ENCODE results near the gene SAMD10.
"Not testable (repeated sequence)": the region's sequence is repeated elsewhere in the genome, so short reads cannot be mapped to it uniquely, and the experiment has no call there.

Gene SAMD10

DNA sequence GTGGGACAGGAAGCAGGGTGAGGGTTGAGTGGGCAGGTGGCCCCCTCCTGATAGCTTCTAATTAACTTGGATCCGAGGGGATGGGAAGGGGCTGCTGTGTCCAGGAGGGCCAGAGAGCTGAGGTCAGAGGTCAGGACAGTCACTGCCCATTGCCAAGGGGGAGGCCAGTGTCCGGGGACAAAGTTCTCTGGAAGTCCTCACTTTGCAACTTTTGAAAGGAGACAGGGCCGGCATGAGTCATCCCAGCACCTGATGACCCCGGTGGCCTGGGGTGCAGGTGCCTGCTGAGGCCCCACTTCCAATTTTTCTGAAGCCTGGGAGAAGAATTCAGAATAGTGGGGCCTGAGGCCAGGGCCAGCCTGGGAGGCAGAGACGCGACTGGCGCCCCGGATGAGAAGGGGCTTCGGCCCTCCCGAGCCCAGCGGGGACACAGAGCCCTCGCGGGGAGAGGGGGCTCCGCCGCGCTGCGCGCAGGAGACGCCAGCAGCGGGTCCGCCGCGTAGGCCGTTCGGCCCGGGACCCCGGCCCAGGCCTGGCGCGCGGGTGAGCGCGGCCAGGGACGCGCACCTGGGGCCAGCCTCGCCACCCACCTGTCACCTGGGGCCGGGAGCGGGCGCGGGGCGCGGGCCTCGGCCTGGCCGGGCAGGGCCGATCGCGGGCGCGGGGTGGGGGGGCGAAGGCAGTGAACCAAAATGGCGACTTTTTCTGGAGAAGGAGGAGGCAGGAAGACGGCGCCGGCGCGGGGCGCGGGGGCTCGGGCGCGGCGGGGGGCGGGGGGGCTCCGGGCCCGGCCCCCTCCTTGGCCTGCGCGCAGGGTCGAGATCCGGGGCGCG is 10.3 kb downstream of the SAMD10 start:
- DNase-seq (ENCODE audit: low read depth), result no peak

GRCh38 chr20:63968136-63968927 is 11.1 kb downstream of the SAMD10 start:
- DNase-seq (ENCODE audit: low read depth), result no peak

- DNase-seq (ENCODE audit: low read depth), result no peak
Measured at GRCh38 chr20:63967330-63968135, 11.9 kb downstream of the SAMD10 start.

DNA sequence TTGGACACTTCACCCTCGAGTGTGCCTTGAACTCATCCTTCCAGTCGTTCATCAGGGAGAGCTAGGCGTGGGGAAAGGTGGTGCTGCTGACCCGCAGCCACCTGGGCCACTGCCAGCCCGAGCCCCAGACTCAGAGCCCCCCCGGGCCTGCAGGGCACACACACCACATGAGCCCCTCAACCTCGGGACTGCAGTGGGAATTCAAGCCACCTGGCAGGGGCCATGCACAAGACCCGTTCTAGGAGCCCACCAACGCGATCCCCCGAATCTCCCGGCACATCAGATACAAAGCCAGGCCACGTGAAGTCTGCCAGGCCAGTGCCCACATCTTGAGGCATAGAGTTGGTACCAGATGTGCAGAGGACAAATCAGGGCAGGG is 12.5 kb downstream of the SAMD10 start:
- no peak for DNase-seq (ENCODE audit: low read depth)

DNA sequence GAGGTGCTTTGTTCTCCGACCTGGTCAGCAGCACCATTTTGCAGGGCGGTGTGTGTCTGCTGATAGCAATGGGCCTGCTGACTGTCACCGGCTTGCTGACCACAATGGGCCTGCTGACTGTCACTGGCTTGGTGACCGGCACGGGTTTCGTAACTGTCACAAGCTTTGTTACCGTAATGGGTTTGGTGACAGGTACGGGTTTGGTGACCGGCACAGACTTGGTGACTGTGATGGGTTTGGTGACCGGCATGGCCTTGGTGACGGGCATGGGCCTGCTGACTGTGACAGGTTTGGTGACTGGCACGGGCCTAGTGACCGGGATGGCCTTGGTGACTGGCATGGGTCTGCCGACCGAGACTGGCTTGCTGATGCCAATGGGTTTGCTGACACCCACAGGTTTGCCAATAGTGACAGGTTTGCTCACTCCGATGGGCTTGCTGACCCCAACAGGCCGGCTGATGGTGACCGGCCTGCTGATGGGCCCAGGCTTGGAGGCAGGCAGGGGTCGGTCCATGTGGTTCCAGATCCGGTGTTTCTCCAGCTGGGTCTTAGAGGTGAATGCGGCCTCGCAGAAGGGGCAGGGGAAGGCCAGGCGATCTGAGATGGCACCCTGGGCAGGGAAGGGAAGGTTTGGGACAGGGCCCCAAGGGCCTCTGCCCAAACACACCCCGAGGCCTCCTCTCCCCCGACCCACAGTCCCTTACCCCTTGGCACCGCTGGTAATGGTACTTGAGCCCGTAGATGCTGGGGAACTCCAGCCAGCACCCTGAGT is 13.1 kb downstream of the SAMD10 start:
- DNase-seq (ENCODE audit: low read depth), result no peak

DNA sequence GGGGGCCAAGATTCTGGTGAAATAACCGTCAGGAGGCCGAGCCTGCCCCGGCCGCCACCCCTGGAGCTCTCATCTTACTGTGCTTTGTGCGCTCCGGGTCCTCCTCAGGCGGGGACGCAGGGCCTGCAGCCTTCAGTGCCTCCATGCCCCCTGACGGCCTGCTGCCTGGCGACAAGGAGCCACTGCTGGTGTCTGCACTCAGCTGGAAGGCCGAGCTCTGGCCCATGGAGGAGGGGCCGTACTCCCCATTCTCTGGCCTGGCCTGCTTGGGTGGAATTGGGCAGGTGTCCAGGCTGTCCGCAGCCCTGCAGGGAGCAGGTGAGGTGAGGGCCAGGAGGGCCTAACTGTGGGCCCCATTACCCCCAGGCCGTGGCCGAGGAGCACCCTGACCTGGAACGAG is 15.0 kb downstream of the SAMD10 start:
- DNase-seq (ENCODE audit: low read depth), result no peak

DNA sequence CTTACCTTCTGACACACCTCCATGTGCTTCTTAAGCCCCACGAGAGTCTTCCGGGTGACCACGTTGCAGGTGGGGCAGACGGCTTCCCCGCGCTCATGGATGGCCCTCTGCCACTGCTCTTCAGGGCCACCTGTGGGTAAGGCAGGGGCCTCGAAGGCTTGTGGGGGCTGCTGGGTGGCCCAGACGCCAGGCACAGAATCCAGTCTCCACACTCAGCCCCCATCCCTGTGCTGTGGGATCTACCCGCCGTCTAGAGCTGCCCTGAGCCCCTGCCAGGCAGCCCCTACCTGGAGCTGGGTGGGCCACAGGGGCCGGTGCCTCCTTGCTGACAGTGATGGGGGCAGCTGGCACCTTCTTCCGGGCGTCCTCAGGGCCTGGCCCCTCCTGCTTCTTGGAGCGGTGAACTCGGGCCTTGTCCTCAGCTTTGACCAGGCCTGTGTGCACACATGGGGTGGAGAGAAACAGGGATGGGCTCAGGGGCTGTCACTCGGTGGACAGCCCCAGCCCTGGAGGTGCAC is 15.6 kb downstream of the SAMD10 start:
- no peak for DNase-seq (ENCODE audit: low read depth)

DNA sequence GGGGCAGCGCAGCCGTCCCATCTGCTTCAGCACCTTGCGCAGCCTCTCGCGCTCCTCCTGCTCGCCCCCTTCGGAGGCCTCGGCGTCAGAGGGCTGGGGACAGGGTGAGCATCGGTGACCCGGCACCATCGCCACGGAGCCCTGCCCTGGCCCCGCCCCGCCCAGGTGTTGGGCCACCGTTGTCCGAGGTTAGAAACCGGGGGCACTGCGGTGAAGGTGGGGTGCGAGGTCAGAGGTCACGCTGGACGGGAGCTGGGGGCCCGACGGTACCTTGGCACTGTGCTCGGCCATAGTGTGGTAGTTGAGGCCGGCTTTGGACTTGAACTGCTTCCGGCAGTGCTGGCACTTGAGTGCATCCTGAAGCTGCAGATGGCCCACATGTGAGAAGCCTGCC is 16.1 kb downstream of the SAMD10 start:
- no peak for DNase-seq (ENCODE audit: low read depth)

- no peak for DNase-seq (ENCODE audit: low read depth)
Measured at GRCh38 chr20:63962426-63963347, 16.8 kb downstream of the SAMD10 start.

DNA sequence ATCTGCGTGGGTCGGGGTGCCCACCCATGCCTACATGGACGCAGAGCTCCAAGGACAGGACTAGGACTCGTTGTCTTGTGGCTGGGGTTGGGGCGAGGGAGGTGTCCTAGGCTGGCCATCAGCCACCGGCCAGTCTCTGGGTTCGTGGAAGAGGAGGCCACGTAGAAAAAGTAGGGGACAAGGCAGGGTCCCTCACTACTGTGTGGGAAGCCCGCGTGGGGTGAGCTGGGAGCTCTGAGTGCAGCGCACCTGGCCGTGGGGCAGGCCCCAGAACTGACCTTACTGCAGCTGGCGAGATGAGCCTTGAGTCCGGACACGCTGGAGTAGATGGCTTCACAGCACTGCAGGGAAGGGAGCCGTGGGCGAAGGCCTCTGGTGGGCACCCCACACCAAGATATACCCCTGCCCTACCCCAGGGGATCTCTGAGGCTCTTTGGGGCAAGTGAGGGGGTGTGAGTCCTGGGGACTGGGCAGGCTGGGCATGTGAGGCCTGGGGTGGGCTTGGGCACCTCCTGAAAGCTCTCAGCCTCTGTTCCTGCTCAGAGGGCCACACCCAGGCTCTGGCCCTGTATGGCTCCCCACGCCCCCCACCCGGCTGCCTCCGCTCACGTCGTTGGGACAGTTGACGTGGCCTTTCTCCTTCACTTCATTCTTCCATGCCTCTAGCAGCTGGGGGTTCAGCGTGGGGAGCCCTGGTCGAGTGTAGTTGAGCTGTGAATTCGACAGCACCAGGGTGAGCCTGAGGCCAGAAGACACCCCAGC is 17.6 kb downstream of the SAMD10 start:
- no peak for DNase-seq (ENCODE audit: low read depth)

DNA sequence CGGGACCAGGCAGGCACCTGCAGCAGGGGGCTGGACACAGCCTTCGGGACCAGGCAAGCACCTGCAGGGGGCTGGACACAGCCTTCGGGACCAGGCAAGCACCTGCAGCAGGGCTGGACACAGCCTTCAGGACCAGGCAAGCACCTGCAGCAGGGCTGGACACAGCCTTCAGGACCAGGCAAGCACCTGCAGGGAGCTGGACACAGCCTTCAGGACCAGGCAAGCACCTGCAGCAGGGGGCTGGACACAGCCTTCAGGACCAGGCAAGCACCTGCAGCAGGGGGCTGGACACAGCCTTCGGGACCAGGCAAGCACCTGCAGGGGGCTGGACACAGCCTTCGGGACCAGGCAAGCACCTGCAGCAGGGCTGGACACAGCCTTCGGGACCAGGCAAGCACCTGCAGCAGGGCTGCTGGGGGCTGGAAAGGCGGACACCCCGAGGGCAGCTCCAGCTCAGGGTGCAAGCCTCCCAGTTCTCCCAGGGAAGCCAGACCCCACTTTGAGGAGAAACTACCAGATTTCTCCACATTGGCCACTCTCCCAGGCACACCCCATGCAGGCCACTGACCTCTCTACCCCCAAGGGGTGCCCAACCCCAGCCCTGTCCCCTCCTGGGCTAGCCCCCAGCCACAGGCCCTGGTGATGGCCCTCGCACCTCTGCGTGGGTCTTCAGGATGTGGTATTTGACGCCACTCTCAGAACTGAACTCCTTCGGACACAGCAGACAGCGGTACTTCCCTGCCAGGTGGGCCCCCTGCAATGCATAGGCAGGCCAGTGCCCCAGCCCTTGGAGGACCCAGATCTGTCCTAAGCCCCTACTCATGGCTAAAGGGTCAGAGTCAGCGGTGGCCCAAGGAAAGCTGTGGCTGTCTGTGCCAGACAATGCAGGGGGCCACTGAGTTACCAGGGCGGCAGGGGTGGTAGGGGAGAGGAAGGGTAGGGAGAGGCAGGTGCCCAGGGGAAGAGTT is 18.5 kb downstream of the SAMD10 start:
- not testable (repeated sequence) for DNase-seq (ENCODE audit: low read depth)

DNA sequence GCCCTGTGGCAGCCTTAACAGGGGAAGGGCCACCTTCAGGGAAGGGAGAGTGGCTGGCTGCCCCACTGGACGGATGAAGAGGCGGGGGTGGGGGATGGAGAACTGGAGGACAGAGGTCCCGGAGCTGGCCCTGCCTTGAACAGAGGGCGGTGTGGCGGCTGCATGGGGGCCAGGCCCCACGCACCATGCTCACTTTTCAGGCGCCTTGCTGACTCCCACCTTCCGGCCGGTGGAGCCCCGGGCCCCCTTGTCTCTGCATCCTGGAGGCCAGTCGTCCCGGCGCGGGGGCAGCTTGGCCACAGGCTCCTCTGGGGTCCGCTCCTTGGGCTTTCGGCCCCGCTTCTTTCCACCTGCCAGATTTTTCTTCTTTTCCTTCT is 19.8 kb downstream of the SAMD10 start:
- DNase-seq (ENCODE audit: low read depth), result no peak

- no peak for DNase-seq (ENCODE audit: low read depth)
Measured at GRCh38 chr20:63958964-63959698, 20.3 kb downstream of the SAMD10 start.

DNA sequence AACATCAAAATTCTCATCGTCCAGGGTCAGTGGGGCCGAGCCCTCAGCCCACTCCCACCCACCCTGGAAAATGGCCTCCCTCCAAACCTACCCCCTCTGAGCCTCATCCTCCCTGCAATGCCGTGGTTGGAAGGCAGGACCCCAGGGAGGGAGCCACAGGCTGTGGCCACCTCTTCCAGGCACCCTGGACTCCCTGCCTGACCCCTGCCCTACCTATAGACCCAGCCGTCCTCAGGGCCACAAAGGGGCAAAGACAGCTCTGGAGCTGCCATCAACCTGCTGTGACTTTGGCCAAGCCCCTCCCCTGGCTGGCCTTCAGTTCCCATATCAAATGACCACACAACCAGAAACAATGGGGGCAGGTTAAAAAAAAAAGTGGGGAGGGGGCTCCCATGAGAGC is 21.0 kb downstream of the SAMD10 start:
- DNase-seq (ENCODE audit: low read depth), result no peak

- DNase-seq (ENCODE audit: low read depth), result no peak
Measured at GRCh38 chr20:63957690-63958441, 21.6 kb downstream of the SAMD10 start.

DNA sequence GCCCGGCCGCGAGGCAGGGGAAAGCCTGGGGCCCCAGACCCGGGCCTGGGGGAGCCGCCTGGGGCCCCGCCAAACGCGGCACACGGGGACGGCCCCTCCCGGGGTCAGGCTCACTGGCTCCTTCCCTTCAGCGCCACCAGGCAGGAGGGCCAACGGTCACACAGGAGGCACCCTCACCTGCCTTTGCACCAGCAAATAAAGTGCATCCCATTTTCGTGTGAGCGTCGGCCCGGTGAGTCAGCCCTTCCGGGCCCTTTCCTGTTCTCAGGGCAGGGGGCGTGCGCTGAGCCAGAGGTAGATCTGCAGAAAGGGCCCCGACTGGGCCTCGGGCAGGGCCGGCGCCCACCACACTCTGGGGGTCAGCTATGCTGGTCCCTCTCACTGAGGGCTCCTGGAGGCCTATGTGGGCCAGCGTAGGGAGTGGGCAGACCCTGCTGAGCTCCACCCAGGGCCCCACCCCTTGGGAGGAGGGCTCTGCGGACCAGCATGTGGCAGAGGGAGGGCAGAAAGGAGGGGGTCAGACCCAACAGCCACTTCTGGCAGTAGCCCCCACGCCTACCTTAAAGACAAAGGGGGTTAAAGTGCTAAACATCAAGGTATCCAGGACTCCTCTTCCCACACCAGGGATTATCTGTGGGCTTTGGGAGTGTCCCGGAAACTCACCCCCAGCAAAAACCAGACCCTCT is 22.3 kb downstream of the SAMD10 start:
- no peak for DNase-seq (ENCODE audit: low read depth)

DNA sequence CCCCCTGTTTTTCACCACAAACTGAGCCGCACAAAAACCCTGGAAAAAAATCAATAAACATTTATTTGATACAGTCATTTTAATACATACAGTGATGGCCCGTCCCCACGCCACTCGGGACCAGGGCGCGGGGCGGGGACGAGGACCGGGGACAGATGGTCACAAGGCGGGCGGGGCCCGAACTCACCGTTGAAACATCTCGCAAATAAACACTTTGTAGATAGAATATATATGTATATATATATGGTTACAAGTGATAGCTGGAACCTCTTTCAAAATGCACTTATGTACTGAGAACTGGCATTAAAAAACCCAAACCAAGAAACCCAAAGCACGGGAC is 22.8 kb downstream of the SAMD10 start:
- DNase-seq (ENCODE audit: low read depth), result no peak

All from T follicular helper cell (primary cell).